Smooth muscle cell of the pulmonary artery (primary cell): ENCODE measurements around the gene UST. TPM values are rescaled to one million over a fixed set of nuclear protein-coding genes. Genes with fewer than 3 reads are reported as not detected.

Experiments used
- total RNA-seq: library from RNA; depleted of rRNA; stranded (reverse); fragments of >200 nt; gene quantifications from 2 replicates; pipeline ENCODE4 v1.2.3, GENCODE V29; 2014

UST gene
- total RNA-seq: 23.8 and 31.3 TPM in 2 replicates

GRCh38 chr6:148746363-148747144 is at the start of gene UST:
UST (plus strand) TSS chr6:148747030; CDS start chr6:148747431, 401 bp downstream.

